GM12878 (cell line): ENCODE results near the gene ANKRD34A. TPM values are rescaled to one million over a fixed set of nuclear protein-coding genes. Genes with fewer than 3 reads are reported as not detected.

Experiments
- ATAC-seq: fragments of 200-7000 bp; cut with Tn5 transposase; 3 replicates; pipeline ENCODE4 v1.9.1; 2020; ENCODE audit warnings: mild to moderate bottlenecking, moderate library complexity
- BruUV-seq: library from RNA; stranded (reverse); fragments of 400-500 nt; replicated peaks from 2 replicates; lab custom pipeline; 2021; lab: Mats Ljungman, UMichigan
- CTCF ChIA-PET: fragments of 300-600 bp; sonication (Branson Sonifier 250); formaldehyde crosslinking; extraction: SDS; loops from one replicate; lab custom pipeline; 2021; ENCODE audit warnings: inconsistent platforms; lab: Yijun Ruan, JAX
- POLR2A ChIA-PET: fragments of 350-600 bp; formaldehyde crosslinking; extraction: SDS; loops from one replicate; lab custom pipeline; 2021; ENCODE audit warnings: inconsistent platforms; lab: Charles Lee
- RAD21 ChIA-PET: fragments of 300-600 bp; sonication (Branson Sonifier 250); formaldehyde crosslinking; loops from one replicate; lab custom pipeline; 2023; ENCODE audit warnings: antibody characterized with exemption; ENCODE audit not compliant: unreplicated experiment; lab: Charles Lee
- SMC1A ChIA-PET: fragments of 300-600 bp; sonication (Branson Sonifier 250); formaldehyde crosslinking; loops from one replicate; lab custom pipeline; 2023; ENCODE audit not compliant: unreplicated experiment, uncharacterized antibody; lab: Charles Lee
- DNase-seq: peaks from one replicate; pipeline ENCODE4 v3.0.0-alpha.2; 2011; ENCODE audit warnings: low read depth, low spot score
- FAIRE-seq: peaks from 3 replicates; lab custom pipeline; 2011; peaks lifted over from hg19 to GRCh38; lab: Jason Lieb, UNC
- H2AFZ ChIP-seq: 2 replicates; pipeline ENCODE4 v1.6.0; 2011; ENCODE audit warnings: low read depth, low read length, control low read depth; ENCODE audit not compliant: control insufficient read depth
- H3K27ac ChIP-seq: 2 replicates; pipeline ENCODE4 v1.5.1; 2011; ENCODE audit warnings: control low read depth; ENCODE audit not compliant: control insufficient read depth, insufficient read depth
- H3K27me3 ChIP-seq, 2 experiments: replicated peaks in 1 of 2; 2 replicates each; pipeline versions ENCODE4 v1.6.0 to v1.6.1; 2011; ENCODE audit warnings: low read length in 1 of 2; ENCODE audit not compliant: control insufficient read depth in 2 of 2, insufficient read depth in 2 of 2
- H3K36me3 ChIP-seq, 2 experiments: 2 replicates each; pipeline ENCODE4 v1.5.1; 2011; ENCODE audit warnings: low read length in 1 of 2; ENCODE audit not compliant: control insufficient read depth in 2 of 2, insufficient read depth in 2 of 2
- H3K4me1 ChIP-seq: 2 replicates; pipeline ENCODE4 v1.6.1; 2011; ENCODE audit warnings: mild to moderate bottlenecking, low read length, moderate library complexity, mixed read lengths; ENCODE audit not compliant: control insufficient read depth, insufficient read depth
- H3K4me2 ChIP-seq: 2 replicates; pipeline ENCODE4 v1.6.0; 2011; ENCODE audit warnings: control low read depth; ENCODE audit not compliant: control insufficient read depth, insufficient read depth
- H3K4me3 ChIP-seq: fragments of 200-600 bp; sonication (generic); 2 replicates; pipeline ENCODE4 v1.5.1; 2016
- H3K79me2 ChIP-seq: 2 replicates; pipeline ENCODE4 v1.6.0; 2011; ENCODE audit warnings: low read length; ENCODE audit not compliant: control insufficient read depth, insufficient read depth
- H3K9ac ChIP-seq: 2 replicates; pipeline ENCODE4 v1.8.0; 2011; ENCODE audit warnings: low read length, control low read depth, mixed read lengths; ENCODE audit not compliant: control insufficient read depth, insufficient read depth
- H3K9me3 ChIP-seq: replicated peaks from 3 replicates; pipeline ENCODE4 v1.5.1; 2011; ENCODE audit warnings: mild to moderate bottlenecking, low read length; ENCODE audit not compliant: control insufficient read depth, insufficient read depth
- H4K20me1 ChIP-seq: 2 replicates; pipeline ENCODE4 v1.6.0; 2011; ENCODE audit not compliant: control insufficient read depth, insufficient read depth
- BMI1 ChIP-seq: fragments of 450-650 bp; IDR thresholded peaks from 2 replicates; pipeline ENCODE4 v1.6.1; 2016; ENCODE audit warnings: mild to moderate bottlenecking, moderate library complexity, borderline replicate concordance
- CBFB ChIP-seq: IDR thresholded peaks from 2 replicates; pipeline ENCODE4 v1.6.1; 2016; ENCODE audit warnings: antibody characterized with exemption, low read depth
- CBX5 ChIP-seq: sonication (generic); IDR thresholded peaks from 2 replicates; pipeline ENCODE4 v1.6.1; 2016; ENCODE audit warnings: low read depth, moderate library complexity, mild to moderate bottlenecking, inconsistent platforms
- CEBPB ChIP-seq, 2 experiments: fragments of 150-350 bp in 1 of 2; IDR thresholded peaks; 2 replicates each; pipeline ENCODE4 v1.6.1; 2012 to 2014; ENCODE audit warnings: low read depth in 2 of 2, low read length in 2 of 2, borderline replicate concordance in 1 of 2, inconsistent platforms in 1 of 2
- CREB1 ChIP-seq: IDR thresholded peaks from 2 replicates; pipeline ENCODE4 v1.6.1; 2012; ENCODE audit warnings: low read depth, mild to moderate bottlenecking, inconsistent platforms
- HDGF ChIP-seq: fragments of 450-650 bp; IDR thresholded peaks from 2 replicates; pipeline ENCODE4 v1.6.1; 2016; ENCODE audit warnings: antibody characterized with exemption
- IKZF1 ChIP-seq: fragments of 450-650 bp; conservative IDR thresholded peaks from 2 replicates; pipeline ENCODE4 v1.6.1; 2017; ENCODE audit warnings: antibody characterized with exemption, mild to moderate bottlenecking
- MEF2B ChIP-seq: fragments of 450-650 bp; IDR thresholded peaks from 2 replicates; pipeline ENCODE4 v1.6.1; 2018; ENCODE audit warnings: mild to moderate bottlenecking, moderate library complexity; ENCODE audit not compliant: partially characterized antibody, poor library complexity, severe bottlenecking
- NBN ChIP-seq: fragments of 450-650 bp; IDR thresholded peaks from 2 replicates; pipeline ENCODE4 v1.6.1; 2016
- SKIL ChIP-seq: fragments of 450-650 bp; IDR thresholded peaks from 2 replicates; pipeline ENCODE4 v1.6.1; 2017; ENCODE audit warnings: mild to moderate bottlenecking, low read depth, inconsistent platforms; ENCODE audit not compliant: poor library complexity, severe bottlenecking
- TCF12 ChIP-seq: IDR thresholded peaks from 2 replicates; pipeline ENCODE4 v1.6.1; 2011; ENCODE audit warnings: low read depth, mild to moderate bottlenecking, low read length
- WGBS: methylation state at CpG from one replicate; pipeline ENCODE4 v1.1.6; 2016; ENCODE audit warnings: low lambda C conversion rate; ENCODE audit not compliant: insufficient replicate concordance, insufficient coverage; ENCODE audit errors: missing lambda C conversion rate; 5-methylcytosine and 5-hydroxymethylcytosine counted together
- in situ Hi-C: fragments of 300-500 bp; cut with MboI; formaldehyde crosslinking; loops from 9 replicates; pipeline ENCODE4 v1.14.3; 2018; ENCODE audit warnings: mixed read lengths
- intact Hi-C: fragments of 100-400 bp; cut with micrococcal nuclease; formaldehyde crosslinking; loops from one replicate; pipeline ENCODE4 v1.14.2; 2022; ENCODE audit not compliant: unreplicated experiment
- polyA plus RNA-seq, 11 experiments: library from polyadenylated mRNA; depleted of rRNA in 4 of 11; unstranded in 6 of 11; stranded (reverse) in 5 of 11; fragments of >200 nt; fragmentation: Nextera tagmentation in 4 of 11; fragmentation: Illumina TruSeq in 1 of 11; extraction: Ambion mirVana in 4 of 11; extraction: Trizol in 1 of 11; gene quantifications; 1 replicate in 1 of 11; 2 replicates in 10 of 11; pipeline versions ENCODE4 v1.2.1 to v1.2.3, GENCODE V29; 2011 to 2016; ENCODE audit warnings: inconsistent platforms in 2 of 11, missing spikeins in 2 of 11, low read depth in 1 of 11
- total RNA-seq, 4 experiments: library from RNA; depleted of rRNA in 3 of 4; stranded (reverse); fragments of >200 nt in 3 of 4; fragmentation: Illumina TruSeq in 1 of 4; extraction: Trizol in 1 of 4; gene quantifications; 2 replicates each; pipeline versions ENCODE4 v1.2.1 to v1.2.3, GENCODE V29; 2013 to 2021
- TF ChIP-seq, protein P1 (sequence below): IDR thresholded peaks from 2 replicates; pipeline ENCODE4 v1.6.1; 2012; ENCODE audit warnings: mild to moderate bottlenecking, low read depth, low read length
- TF ChIP-seq, protein P2 (sequence below): IDR thresholded peaks from 2 replicates; pipeline ENCODE4 v1.6.1; 2011; ENCODE audit warnings: low read depth, mild to moderate bottlenecking, low read length, moderate library complexity, borderline replicate concordance; ENCODE audit errors: extremely low read depth
- TF ChIP-seq, protein P3 (sequence below): IDR thresholded peaks from 2 replicates; pipeline ENCODE4 v1.6.1; 2012; ENCODE audit warnings: low read length, inconsistent platforms

The ANKRD34A gene
- total and polyA plus RNA-seq, 10 of the 15 experiments (the other 5 are each of a cell fraction or from before 2014, with no cell fraction given), result 0.40 to 3.5 (median 1.6) TPM

GRCh38 chr1:145960468-145961108, 3.8 kb downstream of the ANKRD34A start:
- in situ Hi-C loops, result no loop called here
- H2AFZ ChIP-seq, result peak overlapping the region; percentile 83
- CTCF ChIA-PET, result interaction anchor here (1.7 kb wide), 1 partner anchor 115 kb away, joined by 3 read pairs; the partner anchor contains the start of gene NUDT17
- H3K79me2 ChIP-seq, result peaks cover 17% of the 10 kb centered on the region
- no peak for DNase-seq
- ATAC-seq, result peak; percentile 9
- POLR2A ChIA-PET, result no interaction called here
- peaks cover 19% of the 10 kb centered on the region for H3K4me1 ChIP-seq
- H3K9ac ChIP-seq, result peak overlapping the region; percentile 60; the same call in 1 of the 2 replicates
- no peaks in the 10 kb centered on the region for H3K9me3 ChIP-seq
- TF ChIP-seq, protein P1, sequence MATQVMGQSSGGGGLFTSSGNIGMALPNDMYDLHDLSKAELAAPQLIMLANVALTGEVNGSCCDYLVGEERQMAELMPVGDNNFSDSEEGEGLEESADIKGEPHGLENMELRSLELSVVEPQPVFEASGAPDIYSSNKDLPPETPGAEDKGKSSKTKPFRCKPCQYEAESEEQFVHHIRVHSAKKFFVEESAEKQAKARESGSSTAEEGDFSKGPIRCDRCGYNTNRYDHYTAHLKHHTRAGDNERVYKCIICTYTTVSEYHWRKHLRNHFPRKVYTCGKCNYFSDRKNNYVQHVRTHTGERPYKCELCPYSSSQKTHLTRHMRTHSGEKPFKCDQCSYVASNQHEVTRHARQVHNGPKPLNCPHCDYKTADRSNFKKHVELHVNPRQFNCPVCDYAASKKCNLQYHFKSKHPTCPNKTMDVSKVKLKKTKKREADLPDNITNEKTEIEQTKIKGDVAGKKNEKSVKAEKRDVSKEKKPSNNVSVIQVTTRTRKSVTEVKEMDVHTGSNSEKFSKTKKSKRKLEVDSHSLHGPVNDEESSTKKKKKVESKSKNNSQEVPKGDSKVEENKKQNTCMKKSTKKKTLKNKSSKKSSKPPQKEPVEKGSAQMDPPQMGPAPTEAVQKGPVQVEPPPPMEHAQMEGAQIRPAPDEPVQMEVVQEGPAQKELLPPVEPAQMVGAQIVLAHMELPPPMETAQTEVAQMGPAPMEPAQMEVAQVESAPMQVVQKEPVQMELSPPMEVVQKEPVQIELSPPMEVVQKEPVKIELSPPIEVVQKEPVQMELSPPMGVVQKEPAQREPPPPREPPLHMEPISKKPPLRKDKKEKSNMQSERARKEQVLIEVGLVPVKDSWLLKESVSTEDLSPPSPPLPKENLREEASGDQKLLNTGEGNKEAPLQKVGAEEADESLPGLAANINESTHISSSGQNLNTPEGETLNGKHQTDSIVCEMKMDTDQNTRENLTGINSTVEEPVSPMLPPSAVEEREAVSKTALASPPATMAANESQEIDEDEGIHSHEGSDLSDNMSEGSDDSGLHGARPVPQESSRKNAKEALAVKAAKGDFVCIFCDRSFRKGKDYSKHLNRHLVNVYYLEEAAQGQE, result no peak
- TF ChIP-seq, protein P2, sequence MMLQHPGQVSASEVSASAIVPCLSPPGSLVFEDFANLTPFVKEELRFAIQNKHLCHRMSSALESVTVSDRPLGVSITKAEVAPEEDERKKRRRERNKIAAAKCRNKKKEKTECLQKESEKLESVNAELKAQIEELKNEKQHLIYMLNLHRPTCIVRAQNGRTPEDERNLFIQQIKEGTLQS, result no peak
- TF ChIP-seq CBFB (no peak), SKIL (no peak), HDGF (peak; percentile 35; the same call in 1 of the 2 replicates), MEF2B (peak; percentile 51), TCF12 (no peak), CEBPB (IDR thresholded peaks at IDR 0.05; ENCODE audit: borderline replicate concordance in 1 of 2, low read depth in 2 of 2, low read length in 2 of 2) (no peak), CREB1 (peak; percentile 48), BMI1 (no peak), NBN (0 out of 2 replicates have a peak, but pooled peaks have one; percentile 14), CBX5 (no peak), IKZF1 (0 out of 2 replicates have a peak, but pooled peaks have one; percentile 13)
- TF ChIP-seq, protein P3, sequence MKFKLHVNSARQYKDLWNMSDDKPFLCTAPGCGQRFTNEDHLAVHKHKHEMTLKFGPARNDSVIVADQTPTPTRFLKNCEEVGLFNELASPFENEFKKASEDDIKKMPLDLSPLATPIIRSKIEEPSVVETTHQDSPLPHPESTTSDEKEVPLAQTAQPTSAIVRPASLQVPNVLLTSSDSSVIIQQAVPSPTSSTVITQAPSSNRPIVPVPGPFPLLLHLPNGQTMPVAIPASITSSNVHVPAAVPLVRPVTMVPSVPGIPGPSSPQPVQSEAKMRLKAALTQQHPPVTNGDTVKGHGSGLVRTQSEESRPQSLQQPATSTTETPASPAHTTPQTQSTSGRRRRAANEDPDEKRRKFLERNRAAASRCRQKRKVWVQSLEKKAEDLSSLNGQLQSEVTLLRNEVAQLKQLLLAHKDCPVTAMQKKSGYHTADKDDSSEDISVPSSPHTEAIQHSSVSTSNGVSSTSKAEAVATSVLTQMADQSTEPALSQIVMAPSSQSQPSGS, result no peak
- no peaks in the 10 kb centered on the region for H3K36me3 ChIP-seq
- RAD21 ChIA-PET, result no interaction called here
- H4K20me1 ChIP-seq, result no peaks in the 10 kb centered on the region
- no peaks in the 10 kb centered on the region; a peak in 1 of 4 replicates for H3K27me3 ChIP-seq
- WGBS, result 2% methylated on average over 44 of the region's 44 CpGs
- peak overlapping the region; percentile 78 for H3K4me2 ChIP-seq
- no peak overlapping the region for H3K27ac ChIP-seq
- no TSS peak for BruUV-seq
- FAIRE-seq, result no peak
- H3K4me3 ChIP-seq, result peak overlapping the region; percentile 80
- SMC1A ChIA-PET, result no interaction called here
- intact Hi-C loops, result loop anchor here (5.0 kb wide), 1 partner anchor 77 kb away; no protein-coding TSS in a partner anchor
